Activated T-helper 17 cell treated with anti-CD3 and anti-CD28 coated beads, Interleukin-2, amount 50 U/mL, for 72 hours (primary cell): Measurements from ENCODE around the gene KIF1C. TPM values are rescaled to one million over a fixed set of nuclear protein-coding genes. Genes with fewer than 3 reads are reported as not detected.
A peak's percentile ranks its signal among the peaks of the same experiment; 100 is the strongest.

Experiments used
- ATAC-seq: fragments of 150-1000 bp; cut with Tn5 transposase; replicated peaks from 2 replicates; pipeline ENCODE4 v1.10.0; 2021; ENCODE audit warnings: mild to moderate bottlenecking, moderate library complexity
- H3K27ac Mint-ChIP-seq: one replicate; pipeline ENCODE4 v1.8.0; 2022; ENCODE audit warnings: mixed read lengths
- H3K27me3 Mint-ChIP-seq: one replicate; pipeline ENCODE4 v1.8.0; 2022; ENCODE audit warnings: mixed read lengths
- H3K36me3 Mint-ChIP-seq: one replicate; pipeline ENCODE4 v1.8.0; 2022; ENCODE audit warnings: low read depth, mild to moderate bottlenecking, mixed read lengths
- H3K4me1 Mint-ChIP-seq: one replicate; pipeline ENCODE4 v1.8.0; 2022; ENCODE audit warnings: mixed read lengths
- H3K4me3 Mint-ChIP-seq: one replicate; pipeline ENCODE4 v1.8.0; 2022; ENCODE audit warnings: mild to moderate bottlenecking, mixed read lengths
- H3K9me3 Mint-ChIP-seq: one replicate; pipeline ENCODE4 v1.8.0; 2022; ENCODE audit warnings: mixed read lengths
- total RNA-seq, 2 donors: library from RNA; stranded (reverse); gene quantifications; one replicate each; pipeline ENCODE4 v1.2.3, GENCODE V29; 2022

Gene KIF1C
- total RNA-seq = 10 to 100 TPM; 47.4 to 54.4 TPM

GRCh38 chr17:4997302-4998026 is at the start of gene KIF1C, which contains the start of gene INCA1:
KIF1C (plus strand) TSS chr17:4997950; CDS start chr17:5000247, 2,297 bp downstream.
INCA1 (minus strand) TSS chr17:4997522; CDS start chr17:4994437, 3,085 bp downstream.
- Mint-ChIP-seq H3K27ac (peak within 1 kb of the TSS; percentile 77), H3K4me1 (peaks cover 16% of the 10 kb centered on the region), H3K36me3 (peaks cover 29% of the 10 kb centered on the region), H3K27me3 (no peaks in the 10 kb centered on the region), H3K4me3 (peak within 1 kb of the TSS; percentile 70), H3K9me3 (no peaks in the 10 kb centered on the region)
- ATAC-seq = peak; percentile 97

GRCh38 chr17:4948166-4948930 is 49.4 kb upstream of the KIF1C start, which contains the start of gene PFN1:
PFN1 (minus strand) TSS chr17:4948530; CDS start chr17:4948394, 136 bp downstream.
- Mint-ChIP-seq H3K36me3 (peaks cover 51% of the 10 kb centered on the region), H3K4me3 (peak within 1 kb of the TSS; percentile 91)

GRCh38 chr17:4948931-4949320 is 48.8 kb upstream of the KIF1C start:
- ATAC-seq = peak; percentile 46
- peaks cover 45% of the 10 kb centered on the region for H3K36me3 Mint-ChIP-seq
- H3K27ac Mint-ChIP-seq = peak overlapping the region; percentile 97
- H3K4me3 Mint-ChIP-seq = peak overlapping the region; percentile 91
- H3K9me3 Mint-ChIP-seq = no peaks in the 10 kb centered on the region
- no peaks in the 10 kb centered on the region for H3K27me3 Mint-ChIP-seq
- H3K4me1 Mint-ChIP-seq = peaks cover 27% of the 10 kb centered on the region

More at GRCh38 chr17:4948166-4948930, 49.4 kb upstream of the KIF1C start, which contains the start of gene PFN1:
- no peaks in the 10 kb centered on the region for H3K9me3 Mint-ChIP-seq
- H3K4me1 Mint-ChIP-seq = peaks cover 30% of the 10 kb centered on the region
- no peaks in the 10 kb centered on the region for H3K27me3 Mint-ChIP-seq
- H3K27ac Mint-ChIP-seq = peak within 1 kb of the TSS; percentile 97
- peak; percentile 38 for ATAC-seq

GRCh38 chr17:4949321-4950074 is 48.3 kb upstream of the KIF1C start:
- peak; percentile 45 for ATAC-seq
- Mint-ChIP-seq H3K36me3 (peaks cover 39% of the 10 kb centered on the region), H3K27me3 (no peaks in the 10 kb centered on the region), H3K4me1 (peaks cover 21% of the 10 kb centered on the region), H3K4me3 (peak overlapping the region; percentile 91), H3K27ac (peak overlapping the region; percentile 97), H3K9me3 (no peaks in the 10 kb centered on the region)

- Mint-ChIP-seq H3K4me1 (peaks cover 14% of the 10 kb centered on the region), H3K36me3 (peaks cover 32% of the 10 kb centered on the region), H3K27ac (peak overlapping the region; percentile 90), H3K27me3 (no peaks in the 10 kb centered on the region), H3K9me3 (no peaks in the 10 kb centered on the region), H3K4me3 (peak overlapping the region; percentile 88)
- ATAC-seq = peak; percentile 27
Observed at GRCh38 chr17:4950075-4950745, 47.5 kb upstream of the KIF1C start.

GRCh38 chr17:4950746-4951204 is 47.0 kb upstream of the KIF1C start, which contains the start of gene ENO3:
ENO3 (plus strand) TSS chr17:4951119; CDS start chr17:4951830, 711 bp downstream.
- Mint-ChIP-seq H3K9me3 (no peaks in the 10 kb centered on the region), H3K4me1 (peaks cover 10% of the 10 kb centered on the region), H3K4me3 (peak within 1 kb of the TSS; percentile 88), H3K27ac (peak within 1 kb of the TSS; percentile 90), H3K36me3 (peaks cover 26% of the 10 kb centered on the region), H3K27me3 (no peaks in the 10 kb centered on the region)
- ATAC-seq = no peak

- H3K27me3 Mint-ChIP-seq = no peaks in the 10 kb centered on the region
- no peaks in the 10 kb centered on the region for H3K9me3 Mint-ChIP-seq
Observed at GRCh38 chr17:4951486-4951885, 46.3 kb upstream of the KIF1C start.

GRCh38 chr17:4953451-4953961 is 44.2 kb upstream of the KIF1C start:
- ATAC-seq = no peak
- Mint-ChIP-seq H3K27me3 (no peaks in the 10 kb centered on the region), H3K36me3 (peaks cover 9% of the 10 kb centered on the region), H3K4me3 (no peak overlapping the region), H3K27ac (no peak overlapping the region), H3K4me1 (peaks cover 17% of the 10 kb centered on the region), H3K9me3 (no peaks in the 10 kb centered on the region)

More at GRCh38 chr17:4951486-4951885, 46.3 kb upstream of the KIF1C start:
- peaks cover 17% of the 10 kb centered on the region for H3K4me1 Mint-ChIP-seq
- ATAC-seq = no peak
- H3K4me3 Mint-ChIP-seq = peak overlapping the region; percentile 88
- peaks cover 19% of the 10 kb centered on the region for H3K36me3 Mint-ChIP-seq
- peak overlapping the region; percentile 90 for H3K27ac Mint-ChIP-seq

GRCh38 chr17:4955091-4955490 is 42.7 kb upstream of the KIF1C start:
- no peaks in the 10 kb centered on the region for H3K9me3 Mint-ChIP-seq
- peaks cover 17% of the 10 kb centered on the region for H3K36me3 Mint-ChIP-seq
- H3K27me3 Mint-ChIP-seq = no peaks in the 10 kb centered on the region
- ATAC-seq = no peak
- peaks cover 17% of the 10 kb centered on the region for H3K4me1 Mint-ChIP-seq
- no peak overlapping the region for H3K4me3 Mint-ChIP-seq
- H3K27ac Mint-ChIP-seq = no peak overlapping the region

- Mint-ChIP-seq H3K36me3 (peaks cover 28% of the 10 kb centered on the region), H3K4me1 (peaks cover 14% of the 10 kb centered on the region), H3K27ac (peak overlapping the region; percentile 31), H3K4me3 (no peak overlapping the region), H3K9me3 (no peaks in the 10 kb centered on the region), H3K27me3 (no peaks in the 10 kb centered on the region)
- ATAC-seq = no peak
Observed at GRCh38 chr17:4956493-4957061, 41.2 kb upstream of the KIF1C start.

GRCh38 chr17:4958102-4958501 is 39.6 kb upstream of the KIF1C start:
- H3K36me3 Mint-ChIP-seq = peaks cover 28% of the 10 kb centered on the region
- peaks cover 14% of the 10 kb centered on the region for H3K4me1 Mint-ChIP-seq
- no peak for ATAC-seq
- no peak overlapping the region for H3K4me3 Mint-ChIP-seq
- no peak overlapping the region for H3K27ac Mint-ChIP-seq
- H3K27me3 Mint-ChIP-seq = no peaks in the 10 kb centered on the region
- no peaks in the 10 kb centered on the region for H3K9me3 Mint-ChIP-seq

GRCh38 chr17:4959261-4959965 is 38.3 kb upstream of the KIF1C start:
- H3K4me3 Mint-ChIP-seq = no peak overlapping the region
- H3K9me3 Mint-ChIP-seq = no peaks in the 10 kb centered on the region
- H3K27ac Mint-ChIP-seq = no peak overlapping the region
- no peaks in the 10 kb centered on the region for H3K27me3 Mint-ChIP-seq
- peaks cover 34% of the 10 kb centered on the region for H3K36me3 Mint-ChIP-seq
- peaks cover 14% of the 10 kb centered on the region for H3K4me1 Mint-ChIP-seq
- ATAC-seq = no peak
